IMR-90 (cell line): ENCODE data around the gene ACSL1.

Source experiments
- CEBPB ChIP-seq: IDR thresholded peaks from 2 replicates; pipeline ENCODE4 v1.6.1; 2012; ENCODE audit warnings: low read depth, low read length, improper control_type of control experiment
- CTCF ChIP-seq: conservative IDR thresholded peaks from 2 replicates; pipeline ENCODE4 v1.5.1; 2012; ENCODE audit warnings: mild to moderate bottlenecking, low read depth, low read length, improper control_type of control experiment
- ELK1 ChIP-seq: fragments of 150-350 bp; IDR thresholded peaks from 2 replicates; pipeline ENCODE4 v1.6.1; 2016; ENCODE audit warnings: low read depth, mild to moderate bottlenecking, low read length, moderate library complexity, borderline replicate concordance
- FOS ChIP-seq: fragments of 150-350 bp; IDR thresholded peaks from 2 replicates; pipeline ENCODE4 v1.6.1; 2016; ENCODE audit warnings: low read depth, low read length
- MAFK ChIP-seq: IDR thresholded peaks from 2 replicates; pipeline ENCODE4 v1.6.1; 2012; ENCODE audit warnings: low read depth, low read length, improper control_type of control experiment
- MAZ ChIP-seq: IDR thresholded peaks from 2 replicates; pipeline ENCODE4 v1.6.1; 2012; ENCODE audit warnings: low read depth, mild to moderate bottlenecking, low read length, improper control_type of control experiment, moderate library complexity, borderline replicate concordance
- MXI1 ChIP-seq: IDR thresholded peaks from 2 replicates; pipeline ENCODE4 v1.6.1; 2012; ENCODE audit warnings: low read depth, mild to moderate bottlenecking, low read length, moderate library complexity, borderline replicate concordance
- NFE2L2 ChIP-seq: fragments of 150-350 bp; IDR thresholded peaks from 2 replicates; pipeline ENCODE4 v1.6.1; 2016; ENCODE audit warnings: low read depth, mild to moderate bottlenecking, low read length
- POLR2A ChIP-seq: IDR thresholded peaks from 2 replicates; pipeline ENCODE4 v1.6.1; 2012; ENCODE audit warnings: mild to moderate bottlenecking, low read depth, low read length
- RAD21 ChIP-seq: IDR thresholded peaks from 2 replicates; pipeline ENCODE4 v1.6.1; 2012; ENCODE audit warnings: low read length, improper control_type of control experiment
- RCOR1 ChIP-seq: IDR thresholded peaks from 2 replicates; pipeline ENCODE4 v1.6.1; 2012; ENCODE audit warnings: mild to moderate bottlenecking, low read length, improper control_type of control experiment; ENCODE audit not compliant: insufficient replicate concordance
- RFX5 ChIP-seq: IDR thresholded peaks from 2 replicates; pipeline ENCODE4 v1.8.0; 2012; ENCODE audit warnings: low read depth, mild to moderate bottlenecking, low read length, moderate library complexity
- SMC3 ChIP-seq: fragments of 150-350 bp; IDR thresholded peaks from 2 replicates; pipeline ENCODE4 v1.6.1; 2016; ENCODE audit warnings: low read depth, mild to moderate bottlenecking, antibody characterized with exemption, low read length, moderate library complexity
- USF2 ChIP-seq: fragments of 150-350 bp; IDR thresholded peaks from 2 replicates; pipeline ENCODE4 v1.6.1; 2017; ENCODE audit warnings: mild to moderate bottlenecking, antibody characterized with exemption, low read length, low read depth

DNA sequence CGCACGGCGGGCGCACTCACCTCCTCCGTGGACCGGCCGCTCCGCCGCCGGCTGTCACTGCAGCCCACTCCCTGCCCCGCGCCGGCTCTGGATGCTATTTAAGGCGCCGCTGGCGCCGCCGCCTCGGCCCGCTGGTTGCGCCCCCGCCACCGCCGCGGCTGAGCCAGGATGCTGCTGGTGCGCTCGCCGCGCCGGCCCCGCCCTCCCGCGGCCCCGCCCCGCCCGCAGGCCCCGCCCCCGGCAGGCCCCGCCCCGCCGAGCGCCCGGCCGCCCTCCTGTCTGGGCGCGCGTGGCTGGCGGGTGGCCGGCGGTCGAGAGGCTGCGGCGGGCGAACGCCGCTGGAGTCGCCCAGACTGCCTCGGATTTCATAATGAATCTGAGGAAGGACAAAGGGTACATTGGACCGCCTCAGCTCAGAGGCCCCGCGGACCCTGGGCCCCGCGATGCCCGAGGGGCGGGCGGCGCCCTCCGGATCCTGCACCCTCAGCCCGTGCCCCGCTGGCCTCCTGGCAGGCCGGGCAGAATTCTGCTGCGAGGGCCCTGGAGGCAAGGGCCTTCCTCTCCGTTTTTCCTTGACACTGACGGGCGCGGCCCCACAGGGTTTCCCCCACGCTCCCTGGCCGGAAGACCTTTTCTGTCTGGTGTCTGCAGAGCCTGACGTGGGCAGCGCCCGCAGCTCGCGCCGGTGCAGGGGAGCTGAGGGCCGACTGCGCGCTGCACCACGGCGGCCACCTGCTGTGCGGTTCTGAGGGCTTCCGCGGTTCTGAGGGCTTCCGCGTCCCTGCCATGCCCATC lies at the start of gene ACSL1:
- TF ChIP-seq POLR2A (peak; percentile 90), CTCF (0 out of 2 replicates have a peak, but pooled peaks have one; percentile 9), MXI1 (peak; percentile 15; the same call in 1 of the 2 replicates), MAZ (no peak), SMC3 (no peak), CEBPB (no peak), RCOR1 (no peak), RFX5 (no peak), MAFK (no peak), USF2 (no peak), ELK1 (no peak), RAD21 (no peak), FOS (no peak), NFE2L2 (no peak)
